Neutrophil (primary cell): Measurements from ENCODE around the gene PLCB3.

Source experiments
- H3K27ac ChIP-seq: fragments of 200-600 bp; sonication (generic); 2 replicates; pipeline ENCODE4 v1.5.1; 2016; ENCODE audit warnings: mild to moderate bottlenecking, moderate library complexity
- H3K27me3 ChIP-seq: fragments of 200-600 bp; sonication (generic); 2 replicates; pipeline ENCODE4 v1.6.0; 2016; ENCODE audit warnings: mild to moderate bottlenecking
- H3K36me3 ChIP-seq: fragments of 200-600 bp; sonication (generic); 2 replicates; pipeline ENCODE4 v1.5.1; 2017
- H3K4me1 ChIP-seq, 2 experiments: fragments of 200-600 bp in 1 of 2; sonication (generic) in 1 of 2; 1 replicate in 1 of 2; 2 replicates in 1 of 2; pipeline versions ENCODE4 v1.5.1 to v1.6.1; 2013 to 2016; ENCODE audit warnings: low read depth in 1 of 2, low read length in 1 of 2, mild to moderate bottlenecking in 1 of 2, moderate library complexity in 1 of 2; ENCODE audit not compliant: control insufficient read depth in 1 of 2, insufficient read depth in 1 of 2
- H3K4me3 ChIP-seq, 2 experiments: fragments of 200-600 bp in 1 of 2; sonication (generic) in 1 of 2; 1 replicate in 1 of 2; 2 replicates in 1 of 2; pipeline ENCODE4 v1.5.1; 2013 to 2016; ENCODE audit warnings: low read depth in 1 of 2, low read length in 1 of 2, mild to moderate bottlenecking in 1 of 2, moderate library complexity in 1 of 2
- H3K9me3 ChIP-seq: fragments of 200-600 bp; sonication (generic); 2 replicates; pipeline ENCODE4 v1.5.1; 2016
- CTCF ChIP-seq: fragments of 200-600 bp; sonication (generic); IDR thresholded peaks from 2 replicates; pipeline ENCODE4 v1.5.1; 2016; ENCODE audit warnings: antibody characterized with exemption

PLCB3 gene

GRCh38 chr11:64218628-64219353 is 32.5 kb upstream of the PLCB3 start:
- Histone ChIP-seq H3K4me3 (no peak overlapping the region), H3K4me1 (peaks cover 0 to 5% of the 10 kb centered on the region in 2 experiments), H3K27me3 (no peaks in the 10 kb centered on the region), H3K9me3 (no peaks in the 10 kb centered on the region), H3K27ac (peak overlapping the region; percentile 38), H3K36me3 (peaks cover 98% of the 10 kb centered on the region)
- no peak for TF ChIP-seq CTCF

GRCh38 chr11:64219354-64219684 is 32.0 kb upstream of the PLCB3 start:
- Histone ChIP-seq H3K4me3 (no peak overlapping the region), H3K27ac (peak overlapping the region; percentile 38), H3K9me3 (no peaks in the 10 kb centered on the region), H3K4me1 (peaks cover 0 to 5% of the 10 kb centered on the region in 2 experiments), H3K27me3 (no peaks in the 10 kb centered on the region), H3K36me3 (peaks cover 98% of the 10 kb centered on the region)
- no peak for TF ChIP-seq CTCF

- no peak overlapping the region for H3K4me3 ChIP-seq
- no peaks in the 10 kb centered on the region for H3K9me3 ChIP-seq
- no peak for TF ChIP-seq CTCF
- H3K27ac ChIP-seq: peak overlapping the region; percentile 38
- peaks cover 98% of the 10 kb centered on the region for H3K36me3 ChIP-seq
- H3K27me3 ChIP-seq: no peaks in the 10 kb centered on the region
- peaks cover 0 to 7% of the 10 kb centered on the region in 2 experiments for H3K4me1 ChIP-seq
Measured at GRCh38 chr11:64219755-64220154, 31.6 kb upstream of the PLCB3 start.

- H3K36me3 ChIP-seq: peaks cover 93% of the 10 kb centered on the region
- no peak overlapping the region for H3K27ac ChIP-seq
- H3K27me3 ChIP-seq: no peaks in the 10 kb centered on the region
- H3K4me1 ChIP-seq: peaks cover 5 to 8% of the 10 kb centered on the region in 2 experiments
- no peaks in the 10 kb centered on the region for H3K9me3 ChIP-seq
- no peak overlapping the region for H3K4me3 ChIP-seq
- TF ChIP-seq CTCF: no peak
Measured at GRCh38 chr11:64220271-64220670, 31.1 kb upstream of the PLCB3 start.

- no peak overlapping the region for H3K4me3 ChIP-seq
- no peaks in the 10 kb centered on the region for H3K27me3 ChIP-seq
- no peaks in the 10 kb centered on the region for H3K9me3 ChIP-seq
- peak overlapping the region; percentile 36 for H3K27ac ChIP-seq
- TF ChIP-seq CTCF: no peak
- H3K4me1 ChIP-seq: peaks cover 10 to 12% of the 10 kb centered on the region in 2 experiments
- H3K36me3 ChIP-seq: peaks cover 88% of the 10 kb centered on the region
Measured at GRCh38 chr11:64220798-64221197, 30.5 kb upstream of the PLCB3 start.
